NCI-H146 treated with DMSO at 0.1 percent for 48 hours (cell line): ENCODE results near the gene KIF1B.
"Not testable (repeated sequence)": the region's sequence is repeated elsewhere in the genome, so short reads cannot be mapped to it uniquely, and the experiment has no call there.

Experiments
- DNase-seq: peaks from one replicate; lab custom pipeline; 2025; ENCODE audit not compliant: unreplicated experiment; lab: John Stamatoyannopoulos, UW

Gene KIF1B

GRCh38 chr1:10421637-10422036 is 211.3 kb downstream of the KIF1B start:
- no peak for DNase-seq

- no peak for DNase-seq
Measured at GRCh38 chr1:10424034-10424433, 213.7 kb downstream of the KIF1B start.

GRCh38 chr1:10424651-10425050 is 214.3 kb downstream of the KIF1B start:
- no peak for DNase-seq

GRCh38 chr1:10425826-10426534 is 215.6 kb downstream of the KIF1B start:
- not testable (repeated sequence) for DNase-seq

GRCh38 chr1:10426535-10426848 is 216.1 kb downstream of the KIF1B start:
- not testable (repeated sequence) for DNase-seq

GRCh38 chr1:10428984-10429383 is 218.6 kb downstream of the KIF1B start:
- DNase-seq: no peak

- DNase-seq: no peak
Measured at GRCh38 chr1:10429868-10430215, 219.5 kb downstream of the KIF1B start.

- peak; percentile 18 for DNase-seq
Measured at GRCh38 chr1:10430216-10431069, 220.1 kb downstream of the KIF1B start, which contains the start of gene CENPS. Gene CENPS (plus strand): TSS chr1:10430433. CDS start chr1:10430518, 85 bp downstream.
